ENCODE results near the gene DISP3. TPM values are rescaled to one million over a fixed set of nuclear protein-coding genes. Genes with fewer than 3 reads are reported as not detected.
A peak's percentile ranks its signal among the peaks of the same experiment; 100 is the strongest.
"Not testable (repeated sequence)": the region's sequence is repeated elsewhere in the genome, so short reads cannot be mapped to it uniquely, and the experiment has no call there.

DISP3 gene
- total and polyA plus RNA-seq, 4 donors, result 0.10 to 0.12 TPM; not detected in 2

DNA sequence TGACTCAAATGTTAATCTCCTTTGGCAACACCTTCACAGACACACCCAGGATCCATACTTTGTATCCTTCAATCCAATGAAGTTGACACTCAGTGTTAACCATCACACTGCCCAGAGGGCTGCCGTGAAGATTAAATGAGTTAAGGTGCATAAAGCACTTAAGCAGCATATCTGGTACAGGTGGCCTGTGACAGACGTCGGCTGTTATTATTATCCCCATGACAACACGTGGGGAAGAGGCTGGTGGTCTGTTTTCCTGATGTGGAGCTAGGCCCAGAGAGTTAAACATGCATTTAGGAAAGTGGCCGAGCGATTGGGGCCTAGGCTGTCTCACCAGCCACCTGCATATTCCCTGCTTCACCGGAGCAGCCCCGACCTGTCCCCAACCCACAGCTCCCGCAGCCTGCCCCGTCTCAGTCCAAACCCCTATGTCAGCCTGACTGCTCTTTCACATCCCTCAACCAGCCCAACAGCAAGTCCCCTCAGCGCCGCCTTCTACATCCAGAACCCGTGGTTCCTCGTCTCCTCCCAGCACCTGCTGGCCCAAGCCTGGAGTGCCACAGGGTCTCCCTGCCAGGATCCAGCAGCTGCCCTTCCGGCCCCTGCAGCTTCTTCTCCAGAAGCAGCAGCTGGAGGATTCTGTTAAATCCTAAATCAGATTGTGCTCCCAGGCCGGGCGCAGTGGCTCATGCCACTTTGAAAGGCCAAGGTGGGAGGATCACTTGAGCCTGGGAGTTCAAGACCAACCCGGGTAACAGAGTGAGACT lies 97.3 kb downstream of the DISP3 start:
- Histone ChIP-seq H3K36me3 (ENCODE audit: control insufficient read depth in 1 of 2, insufficient read depth in 2 of 2, low read length in 1 of 2) (no peaks in the 10 kb centered on the region), H3K27me3 (ENCODE audit: control insufficient read depth in 1 of 2, insufficient read depth in 2 of 2, low read length in 1 of 2) (no peaks in the 10 kb centered on the region), H3K4me1 (ENCODE audit: control insufficient read depth in 1 of 2, insufficient read depth in 2 of 2, low read length in 2 of 2) (no peaks in the 10 kb centered on the region), H3K4me3 (ENCODE audit: low read length in 2 of 2) (no peak overlapping the region), H3K27ac (ENCODE audit: low read depth in 1 of 2, low read length in 2 of 2) (no peak overlapping the region), H3K9me3 (ENCODE audit: control insufficient read depth, low read length) (no peaks in the 10 kb centered on the region)
- peak in 1 of 2 donors; percentile 34 for DNase-seq
- WGBS, 2 donors, result 77 to 81% methylated on average over 18 of the region's 18 CpGs
- intact Hi-C loops (cut with DNase I), result no loop called here
- no peak for ATAC-seq (ENCODE audit: low FRiP score)

DNA sequence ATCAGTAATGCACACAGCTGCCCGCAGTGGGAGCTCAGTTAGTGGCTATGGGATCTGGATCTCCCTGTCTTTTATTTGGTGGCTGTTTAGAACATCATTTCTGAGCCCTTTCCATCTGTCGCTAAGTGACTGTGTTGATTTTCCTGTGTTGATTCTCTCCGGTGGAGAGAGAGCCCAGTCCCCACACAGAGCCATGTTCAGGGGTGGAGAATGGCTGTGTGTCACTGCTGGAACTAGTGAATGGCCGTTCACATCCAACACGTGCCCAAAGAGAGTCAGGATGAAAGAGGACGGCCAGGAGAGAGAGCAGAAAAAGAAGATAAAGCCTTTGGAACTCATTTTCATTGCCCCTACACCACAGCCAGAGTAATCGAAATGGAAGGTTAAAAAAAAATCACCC lies 99.0 kb downstream of the DISP3 start:
- intact Hi-C loops (cut with DNase I), result no loop called here
- 41 to 44% methylated on average over 7 of the region's 7 CpGs for WGBS, 2 donors
- no peak for ATAC-seq (ENCODE audit: low FRiP score)
- DNase-seq, result no peak
- H3K27ac ChIP-seq (ENCODE audit: low read depth in 1 of 2, low read length in 2 of 2), result no peak overlapping the region
- H3K4me3 ChIP-seq (ENCODE audit: low read length in 2 of 2), result no peak overlapping the region
- H3K9me3 ChIP-seq (ENCODE audit: control insufficient read depth, low read length), result no peaks in the 10 kb centered on the region
- no peaks in the 10 kb centered on the region for H3K36me3 ChIP-seq (ENCODE audit: control insufficient read depth in 1 of 2, insufficient read depth in 2 of 2, low read length in 1 of 2)
- no peaks in the 10 kb centered on the region for H3K27me3 ChIP-seq (ENCODE audit: control insufficient read depth in 1 of 2, insufficient read depth in 2 of 2, low read length in 1 of 2)
- H3K4me1 ChIP-seq (ENCODE audit: control insufficient read depth in 1 of 2, insufficient read depth in 2 of 2, low read length in 2 of 2), result no peaks in the 10 kb centered on the region

DNA sequence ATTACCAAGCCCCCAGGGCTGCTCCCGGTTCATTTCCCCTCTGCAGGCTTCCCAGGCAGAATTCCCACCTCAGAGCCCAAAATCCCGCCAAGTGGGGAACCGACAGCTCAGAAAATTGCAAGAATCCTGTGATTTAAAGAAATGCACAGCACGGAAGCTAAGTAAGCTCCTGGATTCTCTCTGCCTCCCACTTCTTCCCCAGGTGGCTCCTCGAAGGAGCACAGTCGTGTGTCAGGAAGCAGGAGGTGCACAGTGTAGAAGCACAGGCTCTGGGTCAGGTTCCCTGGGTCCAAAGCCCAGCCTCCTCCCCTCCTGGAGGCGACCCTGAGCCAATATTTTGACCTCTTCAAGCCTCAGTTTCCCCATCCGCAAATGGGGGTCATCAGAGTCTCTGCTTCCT lies 100.6 kb downstream of the DISP3 start:
- peak in 1 of 2 donors; percentile 21 for DNase-seq
- Histone ChIP-seq H3K9me3 (ENCODE audit: control insufficient read depth, low read length) (no peaks in the 10 kb centered on the region), H3K27me3 (ENCODE audit: control insufficient read depth in 1 of 2, insufficient read depth in 2 of 2, low read length in 1 of 2) (no peaks in the 10 kb centered on the region), H3K27ac (ENCODE audit: low read depth in 1 of 2, low read length in 2 of 2) (no peak overlapping the region), H3K4me1 (ENCODE audit: control insufficient read depth in 1 of 2, insufficient read depth in 2 of 2, low read length in 2 of 2) (no peaks in the 10 kb centered on the region), H3K36me3 (ENCODE audit: control insufficient read depth in 1 of 2, insufficient read depth in 2 of 2, low read length in 1 of 2) (no peaks in the 10 kb centered on the region), H3K4me3 (ENCODE audit: low read length in 2 of 2) (no peak overlapping the region)
- ATAC-seq (ENCODE audit: low FRiP score), result no peak
- intact Hi-C loops (cut with DNase I), result no loop called here
- WGBS, 2 donors, result 59 to 72% methylated on average over 8 of the region's 8 CpGs

DNA sequence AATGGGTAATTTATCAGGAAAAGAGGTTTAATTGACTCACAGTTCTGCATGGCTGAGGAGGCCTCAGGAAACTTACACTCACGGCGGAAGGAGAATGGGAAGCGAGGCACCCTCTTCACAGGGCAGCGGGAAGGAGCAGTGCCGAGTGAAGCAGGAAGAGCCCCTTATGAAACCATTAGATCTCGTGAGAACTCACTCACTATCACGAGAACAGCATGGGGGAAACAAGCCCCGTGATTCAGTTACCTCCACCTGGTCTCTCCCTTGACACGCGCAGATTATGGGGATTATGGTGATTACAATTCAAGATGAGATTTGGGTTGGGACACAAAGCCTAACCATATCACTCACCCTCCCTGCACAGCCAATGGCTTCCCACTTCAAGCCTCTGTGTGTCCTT lies 101.1 kb downstream of the DISP3 start:
- peak in 1 of 2 donors; percentile 19 for DNase-seq
- H3K27me3 ChIP-seq (ENCODE audit: control insufficient read depth in 1 of 2, insufficient read depth in 2 of 2, low read length in 1 of 2); H3K4me1 ChIP-seq (ENCODE audit: control insufficient read depth in 1 of 2, insufficient read depth in 2 of 2, low read length in 2 of 2); intact Hi-C loops (cut with DNase I); ATAC-seq (ENCODE audit: low FRiP score); H3K9me3 ChIP-seq (ENCODE audit: control insufficient read depth, low read length); H3K36me3 ChIP-seq (ENCODE audit: control insufficient read depth in 1 of 2, insufficient read depth in 2 of 2, low read length in 1 of 2); H3K27ac ChIP-seq (ENCODE audit: low read depth in 1 of 2, low read length in 2 of 2); H3K4me3 ChIP-seq (ENCODE audit: low read length in 2 of 2): not testable (repeated sequence)
- WGBS, 2 donors, result 55 to 59% methylated on average over 10 of the region's 10 CpGs

DNA sequence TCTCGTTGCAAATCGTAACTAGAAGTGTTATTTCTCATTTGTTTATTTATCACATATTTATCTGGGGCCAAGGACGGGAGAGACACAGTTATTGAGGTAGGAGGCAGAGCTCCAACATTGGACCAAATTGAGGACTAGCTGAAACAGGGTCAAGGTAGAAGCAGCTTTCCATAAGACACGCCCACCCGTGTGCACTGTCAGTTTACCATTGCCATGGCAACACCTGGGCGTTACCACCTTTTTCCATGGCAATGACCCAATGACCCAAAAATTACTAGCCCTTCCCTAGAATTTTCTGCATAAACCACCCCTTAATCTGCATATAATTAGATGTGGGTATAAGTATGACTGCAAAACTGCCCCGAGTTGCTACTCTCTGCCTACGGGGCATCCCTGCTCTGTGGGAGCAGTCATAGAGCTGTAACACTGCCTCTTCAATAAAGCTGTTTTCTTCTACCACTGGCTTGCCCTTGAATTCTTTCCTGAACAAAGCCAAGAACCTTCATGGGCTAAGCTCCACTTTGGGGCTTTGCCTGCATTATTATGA lies 102.6 kb downstream of the DISP3 start:
- DNase-seq (peak in 1 of 2 donors; percentile 5), ATAC-seq (ENCODE audit: low FRiP score) (no peak)
- Histone ChIP-seq H3K4me3 (ENCODE audit: low read length in 2 of 2) (no peak overlapping the region), H3K9me3 (ENCODE audit: control insufficient read depth, low read length) (no peaks in the 10 kb centered on the region), H3K4me1 (ENCODE audit: control insufficient read depth in 1 of 2, insufficient read depth in 2 of 2, low read length in 2 of 2) (no peaks in the 10 kb centered on the region), H3K27ac (ENCODE audit: low read depth in 1 of 2, low read length in 2 of 2) (no peak overlapping the region), H3K36me3 (ENCODE audit: control insufficient read depth in 1 of 2, insufficient read depth in 2 of 2, low read length in 1 of 2) (no peaks in the 10 kb centered on the region), H3K27me3 (ENCODE audit: control insufficient read depth in 1 of 2, insufficient read depth in 2 of 2, low read length in 1 of 2) (no peaks in the 10 kb centered on the region)
- 57% methylated on average over 8 of the region's 8 CpGs for whole genome bisulfite sequencing, 2 donors
- intact Hi-C loops (cut with DNase I), result no loop called here

DNA sequence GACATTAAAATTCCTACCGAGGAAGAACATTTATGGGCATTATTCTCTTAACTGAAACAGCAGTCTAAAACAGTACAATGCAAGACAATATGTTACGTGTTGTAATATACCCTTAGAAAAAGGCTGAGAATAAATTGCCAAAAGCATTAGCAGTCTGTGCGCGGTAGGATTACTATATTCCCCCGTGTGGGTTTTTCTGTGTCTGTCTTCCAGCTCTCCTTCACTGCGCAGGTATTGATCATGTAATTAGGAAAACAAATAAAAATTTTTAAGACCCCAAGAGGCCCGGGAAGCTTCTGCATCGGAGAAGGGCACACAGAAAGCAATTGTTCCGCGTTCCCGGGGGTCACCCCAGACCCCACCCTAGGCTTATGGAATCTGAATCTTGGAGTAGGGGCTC lies 106.4 kb downstream of the DISP3 start:
- no peaks in the 10 kb centered on the region for H3K4me1 ChIP-seq (ENCODE audit: control insufficient read depth in 1 of 2, insufficient read depth in 2 of 2, low read length in 2 of 2)
- H3K4me3 ChIP-seq (ENCODE audit: low read length in 2 of 2), result no peak overlapping the region
- peaks cover 2% of the 10 kb centered on the region for H3K9me3 ChIP-seq (ENCODE audit: control insufficient read depth, low read length)
- 87 to 89% methylated on average over 11 of the region's 11 CpGs for WGBS, 2 donors
- no peaks in the 10 kb centered on the region for H3K27me3 ChIP-seq (ENCODE audit: control insufficient read depth in 1 of 2, insufficient read depth in 2 of 2, low read length in 1 of 2)
- ATAC-seq (ENCODE audit: low FRiP score), result no peak
- DNase-seq, result no peak
- no peaks in the 10 kb centered on the region for H3K36me3 ChIP-seq (ENCODE audit: control insufficient read depth in 1 of 2, insufficient read depth in 2 of 2, low read length in 1 of 2)
- H3K27ac ChIP-seq (ENCODE audit: low read depth in 1 of 2, low read length in 2 of 2), result no peak overlapping the region
- intact Hi-C loops (cut with DNase I), result no loop called here

Other genes starting within 250 kb of the DISP3 start
- 10 to 100 TPM; 29.8 to 31.8 TPM for gene MTOR, start 216.6 kb upstream of the DISP3 start, total RNA-seq
- gene MTOR, start 216.6 kb upstream of the DISP3 start, polyA plus RNA-seq, result 10 to 100 TPM in 1 of 2 donors, 1 to 10 TPM in 1; 7.5 to 15.9 TPM
- 1 to 10 TPM; 8.9 to 10.0 TPM for gene UBIAD1, start 206.0 kb upstream of the DISP3 start, total RNA-seq
- 1 to 10 TPM; 4.6 to 8.5 TPM for gene UBIAD1, start 206.0 kb upstream of the DISP3 start, polyA plus RNA-seq
- gene FBXO2, start 175.3 kb downstream of the DISP3 start, total RNA-seq, result 1 to 10 TPM; 1.7 to 9.8 TPM
- 1 to 10 TPM in 1 of 2 donors, under 1 TPM in 1; 0.87 to 7.3 TPM for gene FBXO2, start 175.3 kb downstream of the DISP3 start, polyA plus RNA-seq
- 10 to 100 TPM; 10.4 to 29.0 TPM for gene FBXO44, start 175.7 kb downstream of the DISP3 start, total RNA-seq
- 10 to 100 TPM; 13.1 to 40.6 TPM for gene FBXO44, start 175.7 kb downstream of the DISP3 start, polyA plus RNA-seq
- gene FBXO6, start 185.0 kb downstream of the DISP3 start, total RNA-seq, result 1 to 10 TPM; 4.1 to 7.5 TPM
- gene FBXO6, start 185.0 kb downstream of the DISP3 start, polyA plus RNA-seq, result 10 to 100 TPM; 11.4 to 12.1 TPM
- gene MAD2L2, start 202.0 kb downstream of the DISP3 start, total RNA-seq, result 10 to 100 TPM; 23.4 to 24.1 TPM
- 10 to 100 TPM; 25.2 to 41.8 TPM for gene MAD2L2, start 202.0 kb downstream of the DISP3 start, polyA plus RNA-seq
- under 1 TPM in 1 of 2 donors, not detected in 1; 0.21 TPM for gene DRAXIN, start 212.6 kb downstream of the DISP3 start, total RNA-seq
- under 1 TPM in 1 of 2 donors, not detected in 1; 0.03 TPM for gene DRAXIN, start 212.6 kb downstream of the DISP3 start, polyA plus RNA-seq